HG02852 (cell line): Measurements from ENCODE around the gene CCL3.

ENCODE experiments used
- ATAC-seq: cut with Tn5 transposase; IDR thresholded peaks from one replicate; pipeline ENCODE4 v1.9.1; 2021; ENCODE audit warnings: mild to moderate bottlenecking, moderate library complexity; ENCODE audit not compliant: unreplicated experiment

The CCL3 gene

GRCh38 chr17:36055921-36056520 is 33.9 kb downstream of the CCL3 start:
- ATAC-seq = no peak

- ATAC-seq = no peak
Observed at GRCh38 chr17:36055171-36055570, 34.8 kb downstream of the CCL3 start.

GRCh38 chr17:36049643-36050042 is 40.3 kb downstream of the CCL3 start:
- ATAC-seq = no peak

GRCh38 chr17:36048066-36048465 is 41.9 kb downstream of the CCL3 start:
- ATAC-seq = no peak
